ENCODE data around the gene MTTP. TPM values are rescaled to one million over a fixed set of nuclear protein-coding genes. Genes with fewer than 3 reads are reported as not detected.

MTTP gene
- total RNA-seq, 1 experiment from 2014 or later: 0.77 TPM

- ChIA-PET CTCF (no interaction called here), POLR2A (no interaction called here)
- TF ChIP-seq CTCF (IDR thresholded peaks at IDR 0.05; ENCODE audit: insufficient read depth in 1 of 2, low read depth in 1 of 2, low read length in 1 of 2, severe bottlenecking in 1 of 2, unreplicated experiment in 1 of 2): no peak
- Mint-ChIP-seq H3K9me3 (ENCODE audit: unreplicated experiment) (no peaks in the 10 kb centered on the region), H3K27ac (ENCODE audit: unreplicated experiment) (no peak overlapping the region), H3K27me3 (ENCODE audit: insufficient read depth, unreplicated experiment) (no peaks in the 10 kb centered on the region), H3K4me1 (ENCODE audit: low read depth, unreplicated experiment) (no peaks in the 10 kb centered on the region), H3K36me3 (ENCODE audit: insufficient read depth, unreplicated experiment) (no peaks in the 10 kb centered on the region), H3K4me3 (ENCODE audit: unreplicated experiment) (no peak overlapping the region)
- H3K9me3 ChIP-seq: no peaks in the 10 kb centered on the region
- no peaks in the 10 kb centered on the region for H3K4me1 ChIP-seq
- BruUV-seq (replicated peaks): no TSS peak
- H3K27me3 ChIP-seq (replicated peaks; ENCODE audit: control insufficient read depth, insufficient read depth, low read length): no peaks in the 10 kb centered on the region
- DNase-seq: no peak
- H3K4me3 ChIP-seq (ENCODE audit: low read depth, low read length): no peak overlapping the region
- intact Hi-C loops (cut with micrococcal nuclease; ENCODE audit: unreplicated experiment): no loop called here
- no peaks in the 10 kb centered on the region for H3K36me3 ChIP-seq (ENCODE audit: control insufficient read depth, insufficient read depth, low read length)
Measured at GRCh38 chr4:99649208-99649607, 74.6 kb downstream of the MTTP start.

- ChIA-PET CTCF (no interaction called here), POLR2A (no interaction called here)
- Histone ChIP-seq H3K9me3 (no peaks in the 10 kb centered on the region), H3K4me1 (no peaks in the 10 kb centered on the region), H3K4me3 (ENCODE audit: low read depth, low read length) (no peak overlapping the region), H3K36me3 (ENCODE audit: control insufficient read depth, insufficient read depth, low read length) (no peaks in the 10 kb centered on the region), H3K27me3 (replicated peaks; ENCODE audit: control insufficient read depth, insufficient read depth, low read length) (no peaks in the 10 kb centered on the region)
- Mint-ChIP-seq H3K4me1 (ENCODE audit: low read depth, unreplicated experiment) (no peaks in the 10 kb centered on the region), H3K27ac (ENCODE audit: unreplicated experiment) (no peak overlapping the region), H3K36me3 (ENCODE audit: insufficient read depth, unreplicated experiment) (no peaks in the 10 kb centered on the region), H3K27me3 (ENCODE audit: insufficient read depth, unreplicated experiment) (no peaks in the 10 kb centered on the region), H3K4me3 (ENCODE audit: unreplicated experiment) (no peak overlapping the region), H3K9me3 (ENCODE audit: unreplicated experiment) (no peaks in the 10 kb centered on the region)
- no peak for DNase-seq
- no peak for TF ChIP-seq CTCF (IDR thresholded peaks at IDR 0.05; ENCODE audit: insufficient read depth in 1 of 2, low read depth in 1 of 2, low read length in 1 of 2, severe bottlenecking in 1 of 2, unreplicated experiment in 1 of 2)
- intact Hi-C loops (cut with micrococcal nuclease; ENCODE audit: unreplicated experiment): no loop called here
- no TSS peak for BruUV-seq (replicated peaks)
Measured at GRCh38 chr4:99649778-99650177, 75.2 kb downstream of the MTTP start.

- no peak for DNase-seq
- Mint-ChIP-seq H3K4me1 (ENCODE audit: low read depth, unreplicated experiment) (no peaks in the 10 kb centered on the region), H3K27me3 (ENCODE audit: insufficient read depth, unreplicated experiment) (no peaks in the 10 kb centered on the region), H3K4me3 (ENCODE audit: unreplicated experiment) (no peak overlapping the region), H3K27ac (ENCODE audit: unreplicated experiment) (no peak overlapping the region), H3K9me3 (ENCODE audit: unreplicated experiment) (no peaks in the 10 kb centered on the region), H3K36me3 (ENCODE audit: insufficient read depth, unreplicated experiment) (no peaks in the 10 kb centered on the region)
- Histone ChIP-seq H3K4me1 (no peaks in the 10 kb centered on the region), H3K36me3 (ENCODE audit: control insufficient read depth, insufficient read depth, low read length) (no peaks in the 10 kb centered on the region), H3K4me3 (ENCODE audit: low read depth, low read length) (no peak overlapping the region), H3K27me3 (replicated peaks; ENCODE audit: control insufficient read depth, insufficient read depth, low read length) (no peaks in the 10 kb centered on the region), H3K9me3 (no peaks in the 10 kb centered on the region)
- intact Hi-C loops (cut with micrococcal nuclease; ENCODE audit: unreplicated experiment): no loop called here
- ChIA-PET POLR2A (no interaction called here), CTCF (interaction anchor here (0.6 kb wide), 1 partner anchor 1963 kb away, joined by 4 read pairs; no protein-coding TSS in a partner anchor)
- BruUV-seq (replicated peaks): no TSS peak
- no peak for TF ChIP-seq CTCF (IDR thresholded peaks at IDR 0.05; ENCODE audit: insufficient read depth in 1 of 2, low read depth in 1 of 2, low read length in 1 of 2, severe bottlenecking in 1 of 2, unreplicated experiment in 1 of 2)
Measured at GRCh38 chr4:99651016-99651769, 76.6 kb downstream of the MTTP start.

All from Caco-2 (cell line).